Naive B cell (primary cell): ENCODE data around the gene TLCD3B. TPM values are rescaled to one million over a fixed set of nuclear protein-coding genes. Genes with fewer than 3 reads are reported as not detected.
"Not testable (repeated sequence)": the region's sequence is repeated elsewhere in the genome, so short reads cannot be mapped to it uniquely, and the experiment has no call there.

Experiments
- ATAC-seq, 2 donors: fragments of 150-1000 bp; cut with Tn5 transposase; 2 replicates each; pipeline ENCODE4 v1.10.0; 2021; ENCODE audit warnings: low read depth in 2 of 2, mild to moderate bottlenecking in 2 of 2, moderate library complexity in 2 of 2
- DNase-seq: peaks from one replicate; pipeline ENCODE4 v3.0.0; 2022
- H3K27ac Mint-ChIP-seq, 6 donors: one replicate each; pipeline ENCODE4 v1.8.0; 2020 to 2022; ENCODE audit warnings: mild to moderate bottlenecking in 6 of 6, mixed read lengths in 6 of 6, moderate library complexity in 5 of 6, inconsistent platforms in 2 of 6
- H3K27me3 Mint-ChIP-seq, 3 donors: one replicate each; pipeline ENCODE4 v1.8.0; 2021 to 2022; ENCODE audit warnings: mixed read lengths in 3 of 3, mild to moderate bottlenecking in 1 of 3
- H3K36me3 Mint-ChIP-seq, 2 donors: one replicate each; pipeline ENCODE4 v1.8.0; 2020 to 2022; ENCODE audit warnings: mixed read lengths in 2 of 2, inconsistent platforms in 1 of 2, mild to moderate bottlenecking in 1 of 2
- H3K4me1 Mint-ChIP-seq, 3 donors: one replicate each; pipeline ENCODE4 v1.8.0; 2020 to 2022; ENCODE audit warnings: mixed read lengths in 3 of 3, inconsistent platforms in 1 of 3, mild to moderate bottlenecking in 1 of 3, moderate library complexity in 1 of 3
- H3K4me3 Mint-ChIP-seq, 8 donors: one replicate each; pipeline ENCODE4 v1.8.0; 2020 to 2022; ENCODE audit warnings: mild to moderate bottlenecking in 8 of 8, mixed read lengths in 8 of 8, moderate library complexity in 8 of 8, inconsistent platforms in 2 of 8
- H3K9me3 Mint-ChIP-seq, 7 donors: one replicate each; pipeline ENCODE4 v1.8.0; 2020 to 2022; ENCODE audit warnings: mixed read lengths in 7 of 7, mild to moderate bottlenecking in 5 of 7, inconsistent platforms in 2 of 7, moderate library complexity in 1 of 7
- polyA plus RNA-seq, 6 donors: library from polyadenylated mRNA; unstranded; fragments of 300-500 nt; fragmentation: Illumina TruSeq; gene quantifications; one replicate each; pipeline ENCODE4 v1.2.3, GENCODE V29; 2021; ENCODE audit warnings: low read depth in 6 of 6

Gene TLCD3B
- polyA plus RNA-seq, 6 donors from 2014 or later: not detected

DNA sequence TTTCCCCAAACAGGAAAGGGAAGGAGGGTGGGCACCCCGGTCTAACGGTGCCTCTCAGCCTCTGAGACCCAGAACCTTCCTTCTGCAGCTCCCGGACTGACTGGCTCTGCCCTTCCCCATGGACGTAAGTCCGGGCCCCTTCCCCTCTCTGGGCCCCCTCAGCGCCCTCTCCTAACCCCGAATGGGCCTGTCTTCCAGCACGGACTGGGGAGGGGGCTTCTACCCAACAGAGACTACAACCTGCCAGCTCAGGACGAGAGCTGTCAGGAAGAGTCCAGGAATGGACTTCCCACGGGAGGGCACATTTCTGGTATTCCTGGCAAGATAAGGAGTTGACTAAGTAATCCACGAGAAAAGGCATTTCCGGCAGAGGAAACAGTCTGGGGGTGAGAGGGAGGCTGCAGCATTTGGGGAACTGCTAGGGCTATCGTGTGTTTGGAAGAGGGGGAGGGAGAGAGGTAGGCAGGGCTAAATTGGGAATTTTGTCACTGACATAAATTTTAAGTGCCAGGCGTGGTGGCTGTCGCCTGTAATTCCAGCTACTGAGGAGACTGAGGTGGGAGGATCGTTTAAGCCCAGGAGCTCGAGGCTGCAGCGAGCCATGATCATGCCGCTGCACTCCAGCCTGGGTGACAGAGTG is 22.4 kb upstream of the TLCD3B start:
- H3K4me1 Mint-ChIP-seq: peaks cover 10 to 23% (median 10%) of the 10 kb centered on the region in 3 donors
- peak; percentile 14 to 17 for ATAC-seq
- H3K4me3 Mint-ChIP-seq: peak overlapping the region; percentile 68 to 93 (median 88)
- no peaks in the 10 kb centered on the region for H3K9me3 Mint-ChIP-seq
- DNase-seq: no peak
- no peaks in the 10 kb centered on the region for H3K27me3 Mint-ChIP-seq
- no peaks in the 10 kb centered on the region for H3K36me3 Mint-ChIP-seq
- peak overlapping the region in 4 of 6 donors; percentile 57 to 91 (median 79) for H3K27ac Mint-ChIP-seq

DNA sequence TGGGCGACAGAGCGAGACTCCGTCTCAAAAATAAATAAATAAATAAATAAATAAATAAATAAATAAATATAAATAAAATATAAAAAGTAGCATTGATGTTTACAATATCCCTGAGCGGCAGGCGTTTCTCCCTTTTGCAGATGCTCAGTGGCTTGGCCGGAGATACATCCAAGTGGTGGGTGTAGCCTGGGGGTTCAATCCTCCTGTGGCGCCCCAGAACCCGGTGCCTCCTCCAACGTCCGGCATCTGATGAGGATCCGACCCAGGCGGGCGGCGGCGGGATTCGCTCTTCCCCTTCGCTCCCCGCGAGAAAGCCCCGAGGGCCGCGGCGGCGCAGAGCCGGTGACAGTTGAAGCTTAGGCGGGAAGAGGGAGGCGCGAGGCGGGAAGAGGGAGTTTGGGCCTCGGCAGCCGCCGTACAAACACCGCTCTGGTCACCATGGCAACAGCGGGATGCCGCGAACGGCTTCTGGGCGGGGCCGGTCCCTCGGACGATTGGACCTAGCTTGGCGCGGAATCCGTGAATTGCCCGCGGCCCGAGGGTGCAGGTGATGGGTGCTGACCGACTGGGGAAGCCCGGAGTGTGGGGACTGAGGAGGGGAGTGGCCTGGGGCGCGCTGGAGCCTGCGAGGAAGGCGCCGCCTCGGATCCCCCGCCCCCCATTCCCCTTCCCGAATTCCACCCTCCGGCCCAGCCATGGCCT is 21.8 kb upstream of the TLCD3B start:
- Mint-ChIP-seq H3K27me3 (no peaks in the 10 kb centered on the region), H3K4me1 (peaks cover 10 to 23% (median 10%) of the 10 kb centered on the region in 3 donors), H3K4me3 (peak overlapping the region; percentile 85 to 94 (median 89)), H3K9me3 (no peaks in the 10 kb centered on the region), H3K36me3 (no peaks in the 10 kb centered on the region), H3K27ac (peak overlapping the region in 5 of 6 donors; percentile 42 to 90 (median 83))
- DNase-seq (peak; percentile 81), ATAC-seq (peak; percentile 76 to 88)

DNA sequence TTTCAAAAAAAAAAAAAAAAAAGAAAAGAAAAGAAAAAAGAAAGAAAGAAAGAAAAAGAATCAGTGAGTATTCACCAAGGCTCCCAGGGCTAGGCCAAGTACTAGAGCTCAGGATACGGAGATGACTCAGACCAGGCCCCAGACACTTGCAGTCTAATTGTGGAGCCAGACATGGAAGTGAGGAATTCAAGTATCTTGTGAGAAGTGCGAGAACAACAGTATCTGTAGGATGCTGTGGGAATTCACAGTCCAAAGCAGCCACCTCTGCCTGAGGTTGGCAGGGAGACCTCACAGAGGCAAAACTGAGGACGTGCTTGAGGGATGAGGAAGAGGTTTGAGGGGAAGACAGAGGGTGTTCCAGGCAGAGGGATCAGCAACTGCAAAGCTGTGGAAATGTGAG is 20.4 kb upstream of the TLCD3B start:
- Mint-ChIP-seq H3K4me1 (peaks cover 10 to 23% (median 10%) of the 10 kb centered on the region in 3 donors), H3K27ac (peak overlapping the region in 3 of 6 donors; percentile 22 to 82 (median 50)), H3K9me3 (no peaks in the 10 kb centered on the region), H3K4me3 (peak overlapping the region in 7 of 8 donors; percentile 9 to 79 (median 61)), H3K27me3 (no peaks in the 10 kb centered on the region), H3K36me3 (no peaks in the 10 kb centered on the region)
- ATAC-seq (no peak), DNase-seq (no peak)

- ATAC-seq: no peak
- Mint-ChIP-seq H3K36me3 (no peaks in the 10 kb centered on the region), H3K9me3 (no peaks in the 10 kb centered on the region), H3K4me1 (peaks cover 10 to 19% (median 15%) of the 10 kb centered on the region in 3 donors), H3K27me3 (peaks cover 0 to 9% (median 3%) of the 10 kb centered on the region in 3 donors), H3K27ac (no peak overlapping the region), H3K4me3 (no peak overlapping the region)
- DNase-seq: no peak
Observed at GRCh38 chr16:30049871-30050270, 18.8 kb upstream of the TLCD3B start.

- Mint-ChIP-seq H3K27ac (no peak overlapping the region), H3K4me3 (no peak overlapping the region), H3K4me1 (peaks cover 0 to 5% (median 2%) of the 10 kb centered on the region in 3 donors), H3K27me3 (peaks cover 0 to 12% (median 3%) of the 10 kb centered on the region in 3 donors), H3K9me3 (no peaks in the 10 kb centered on the region), H3K36me3 (no peaks in the 10 kb centered on the region)
- ATAC-seq (no peak), DNase-seq (no peak)
Observed at GRCh38 chr16:30046588-30046987, 15.5 kb upstream of the TLCD3B start.

GRCh38 chr16:30046178-30046577 is 15.1 kb upstream of the TLCD3B start:
- DNase-seq (no peak), ATAC-seq (no peak)
- Mint-ChIP-seq H3K27ac (no peak overlapping the region), H3K36me3 (no peaks in the 10 kb centered on the region), H3K4me1 (peaks cover 0 to 5% (median 0%) of the 10 kb centered on the region in 3 donors), H3K9me3 (no peaks in the 10 kb centered on the region), H3K4me3 (no peak overlapping the region), H3K27me3 (peaks cover 0 to 12% (median 3%) of the 10 kb centered on the region in 3 donors)

DNA sequence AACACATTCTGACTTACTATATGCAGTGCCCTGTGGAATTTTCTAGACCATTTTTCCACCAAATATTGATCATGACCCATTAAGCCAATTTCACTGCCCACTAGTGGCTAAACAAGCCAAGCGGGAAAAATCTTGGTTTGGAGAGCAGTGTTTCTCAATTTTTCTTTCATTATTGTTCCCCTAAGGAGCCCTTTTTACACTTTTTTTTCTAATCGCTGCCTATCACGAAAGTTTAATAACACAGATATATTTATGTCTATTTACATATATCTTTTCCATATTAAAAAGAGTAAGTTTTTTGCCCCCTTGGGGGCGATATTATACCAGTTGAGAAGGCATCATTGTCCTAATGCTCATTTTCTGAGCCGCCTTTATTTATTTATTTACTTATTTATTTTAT is 10.8 kb upstream of the TLCD3B start:
- DNase-seq (no peak), ATAC-seq (no peak)
- H3K4me1 Mint-ChIP-seq: peaks cover 6 to 9% (median 6%) of the 10 kb centered on the region in 3 donors
- H3K9me3 Mint-ChIP-seq: no peaks in the 10 kb centered on the region
- H3K27me3 Mint-ChIP-seq: peaks cover 0 to 12% (median 3%) of the 10 kb centered on the region in 3 donors
- no peaks in the 10 kb centered on the region for H3K36me3 Mint-ChIP-seq
- H3K27ac Mint-ChIP-seq: no peak overlapping the region
- H3K4me3 Mint-ChIP-seq: peak overlapping the region in 1 of 8 donors; percentile 53

- not testable (repeated sequence) for H3K36me3 Mint-ChIP-seq, H3K4me1 Mint-ChIP-seq, DNase-seq, H3K9me3 Mint-ChIP-seq, ATAC-seq, H3K27ac Mint-ChIP-seq
- peaks cover 2 to 12% (median 3%) of the 10 kb centered on the region in 3 donors for H3K27me3 Mint-ChIP-seq
- H3K4me3 Mint-ChIP-seq: peak overlapping the region in 2 of 8 donors; percentile 0 to 35
Observed at GRCh38 chr16:30040690-30041089, 9.6 kb upstream of the TLCD3B start.

DNA sequence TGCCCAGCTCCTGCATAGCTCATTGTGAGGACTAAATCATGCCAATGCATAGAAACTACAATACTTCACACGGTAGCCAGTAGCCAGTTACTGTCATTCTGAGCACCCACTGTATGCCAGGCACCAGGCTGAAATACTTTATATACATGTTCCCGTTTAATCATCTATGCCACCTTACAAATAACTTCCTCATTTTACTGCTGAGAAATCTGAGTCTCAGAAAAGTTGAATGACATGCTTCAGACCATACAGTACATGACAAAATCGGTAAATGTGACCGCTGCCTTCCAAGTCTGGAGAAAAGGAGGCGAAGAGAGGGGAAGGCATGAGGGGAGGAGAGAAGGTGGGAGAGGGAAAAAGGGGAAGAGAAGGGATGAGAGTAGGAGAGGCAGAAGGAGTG is 9.2 kb upstream of the TLCD3B start:
- Mint-ChIP-seq H3K9me3 (no peaks in the 10 kb centered on the region), H3K27ac (peak overlapping the region in 2 of 6 donors; percentile 54 to 77), H3K4me3 (peak overlapping the region in 4 of 8 donors; percentile 0 to 64 (median 28)), H3K27me3 (peaks cover 0 to 12% (median 7%) of the 10 kb centered on the region in 3 donors), H3K4me1 (peaks cover 6 to 7% (median 6%) of the 10 kb centered on the region in 3 donors), H3K36me3 (no peaks in the 10 kb centered on the region)
- ATAC-seq: peak; percentile 85 to 94
- DNase-seq: peak; percentile 23

DNA sequence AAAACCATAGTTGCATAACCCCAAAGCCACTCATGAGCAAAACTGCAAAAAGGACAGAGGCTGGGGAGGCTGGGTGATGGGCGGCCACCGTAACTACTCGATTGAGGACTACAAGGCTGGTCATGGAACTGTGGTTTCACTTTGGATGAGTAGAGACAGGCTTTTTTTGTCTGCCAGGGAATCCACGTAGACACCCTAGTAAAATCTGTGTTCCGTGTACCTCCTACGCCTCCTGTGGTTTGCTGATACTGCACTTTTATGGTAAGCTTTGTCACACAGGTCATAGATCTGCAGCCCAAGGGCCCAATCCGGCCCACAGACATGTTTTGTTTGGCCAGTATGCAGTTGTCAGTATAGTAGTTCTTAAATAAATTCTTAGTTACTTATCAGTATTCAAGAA is 2.2 kb upstream of the TLCD3B start:
- Mint-ChIP-seq H3K27me3 (peaks cover 35 to 58% (median 57%) of the 10 kb centered on the region in 3 donors), H3K27ac (no peak overlapping the region), H3K36me3 (no peaks in the 10 kb centered on the region), H3K4me1 (peaks cover 9 to 27% (median 13%) of the 10 kb centered on the region in 3 donors), H3K4me3 (no peak overlapping the region), H3K9me3 (peaks cover 0 to 1% (median 0%) of the 10 kb centered on the region in 7 donors)
- ATAC-seq (no peak), DNase-seq (no peak)

DNA sequence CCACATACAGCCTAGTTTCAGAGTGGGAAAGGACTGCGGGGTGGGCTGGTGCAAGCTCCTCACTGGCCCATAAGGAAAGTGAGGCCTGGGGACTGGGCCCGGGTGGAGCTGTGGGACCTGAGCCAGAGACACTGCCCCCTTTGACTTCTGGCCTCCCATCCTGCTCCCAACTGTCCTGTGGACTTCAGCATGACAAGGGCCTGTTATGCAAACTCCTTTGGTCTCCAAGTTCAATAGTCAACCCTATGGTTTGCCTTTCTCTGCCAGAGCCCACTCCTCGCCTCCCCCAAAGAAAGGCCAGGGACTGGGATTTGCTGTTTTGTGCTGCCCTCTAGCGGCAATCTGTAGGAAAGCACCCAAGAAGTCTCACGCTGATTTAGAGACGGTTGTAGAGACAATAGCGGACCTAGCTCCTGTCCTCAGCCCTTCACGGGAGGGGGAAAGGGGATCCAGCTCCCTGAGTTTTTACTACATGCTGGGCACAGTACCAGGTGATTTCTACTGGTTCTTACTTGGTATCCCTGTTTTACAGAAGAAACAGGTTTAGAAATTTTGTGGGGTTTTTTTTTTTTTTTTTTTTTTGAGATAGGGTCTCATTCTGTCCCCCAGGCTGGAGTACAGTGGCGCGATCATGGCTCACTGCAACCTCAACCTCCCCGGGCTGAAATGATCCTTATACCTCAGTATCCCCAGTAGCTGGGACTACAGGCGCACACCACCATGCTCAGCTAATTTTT is 1.2 kb upstream of the TLCD3B start:
- DNase-seq (peak; percentile 62), ATAC-seq (peak; percentile 58 to 70)
- peak overlapping the region in 2 of 8 donors; percentile 36 to 53 for H3K4me3 Mint-ChIP-seq
- peaks cover 9 to 32% (median 13%) of the 10 kb centered on the region in 3 donors for H3K4me1 Mint-ChIP-seq
- peaks cover 0 to 1% (median 0%) of the 10 kb centered on the region in 7 donors for H3K9me3 Mint-ChIP-seq
- H3K27ac Mint-ChIP-seq: no peak overlapping the region
- H3K27me3 Mint-ChIP-seq: peaks cover 44 to 69% (median 67%) of the 10 kb centered on the region in 3 donors
- H3K36me3 Mint-ChIP-seq: peaks cover 0 to 10% of the 10 kb centered on the region in 2 donors

GRCh38 chr16:30031477-30031918 is 427 bp upstream of the TLCD3B start:
- peak overlapping the region in 3 of 8 donors; percentile 18 to 57 (median 25) for H3K4me3 Mint-ChIP-seq
- H3K4me1 Mint-ChIP-seq: peaks cover 9 to 32% (median 13%) of the 10 kb centered on the region in 3 donors
- no peak overlapping the region for H3K27ac Mint-ChIP-seq
- peaks cover 0 to 15% of the 10 kb centered on the region in 2 donors for H3K36me3 Mint-ChIP-seq
- ATAC-seq (no peak), DNase-seq (no peak)
- peaks cover 51 to 76% (median 75%) of the 10 kb centered on the region in 3 donors for H3K27me3 Mint-ChIP-seq
- H3K9me3 Mint-ChIP-seq: peaks cover 0 to 1% (median 0%) of the 10 kb centered on the region in 7 donors
